ES-I3 (cell line): Measurements from ENCODE around the gene ILF2.
"Not testable (repeated sequence)": the region's sequence is repeated elsewhere in the genome, so short reads cannot be mapped to it uniquely, and the experiment has no call there.

Experiments used
- H3K36me3 ChIP-seq: 2 replicates; pipeline ENCODE4 v1.6.1; 2013; ENCODE audit warnings: mild to moderate bottlenecking, low read length, control low read depth, moderate library complexity; ENCODE audit not compliant: insufficient read depth
- H3K4me1 ChIP-seq: 2 replicates; pipeline ENCODE4 v1.6.1; 2013; ENCODE audit warnings: mild to moderate bottlenecking, control low read depth, low read length; ENCODE audit not compliant: insufficient read depth
- H3K9ac ChIP-seq: 2 replicates; pipeline ENCODE4 v1.6.1; 2013; ENCODE audit warnings: low read depth, mild to moderate bottlenecking, low read length, moderate library complexity
- H3K9me3 ChIP-seq: 2 replicates; pipeline ENCODE4 v1.6.1; 2013; ENCODE audit warnings: mild to moderate bottlenecking, low read length, moderate library complexity; ENCODE audit not compliant: control insufficient read depth, insufficient read depth

The ILF2 gene

DNA sequence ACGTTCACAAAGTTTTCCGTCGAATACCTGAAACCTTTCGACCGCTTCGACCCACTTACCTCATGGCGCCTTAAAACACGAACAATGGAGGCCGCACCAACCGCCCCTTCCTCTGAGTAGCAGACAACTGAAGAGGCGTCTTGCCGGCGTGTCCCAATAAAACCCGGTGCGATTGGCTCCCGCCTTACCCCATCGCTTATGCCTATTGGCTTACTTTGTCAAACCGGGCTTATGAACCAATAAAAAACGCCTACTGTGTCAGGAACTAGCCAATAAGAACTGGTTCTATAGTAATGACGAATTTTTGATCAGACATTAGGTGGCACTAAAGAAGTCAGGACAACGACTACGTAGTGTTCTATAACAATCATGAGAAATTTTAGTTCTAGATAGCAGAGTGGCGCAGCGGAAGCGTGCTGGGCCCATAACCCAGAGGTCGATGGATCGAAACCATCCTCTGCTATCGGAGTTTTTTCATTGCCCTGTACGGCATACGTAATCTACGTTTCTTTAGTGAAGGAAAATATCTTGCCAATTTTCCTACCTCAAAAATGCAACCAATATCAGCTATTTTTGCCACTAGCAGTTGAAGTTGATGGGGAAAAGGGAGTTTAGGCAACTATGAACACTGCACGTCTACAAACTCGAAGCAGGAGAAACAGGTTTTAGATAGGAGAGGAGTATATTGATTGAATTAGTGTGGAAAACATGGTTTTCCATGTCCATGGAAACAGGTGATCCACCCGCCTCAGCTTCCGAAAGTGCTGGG is at the start of gene ILF2:
Gene ILF2 (minus strand): TSS at position 135 of the 769 bp plus-strand sequence. CDS start 71 bp downstream, at position 64.
- H3K4me1 ChIP-seq, result no peaks in the 10 kb centered on the region
- no peaks in the 10 kb centered on the region for H3K9me3 ChIP-seq
- peaks cover 27% of the 10 kb centered on the region for H3K36me3 ChIP-seq
- peak within 1 kb of the TSS; percentile 98 for H3K9ac ChIP-seq

DNA sequence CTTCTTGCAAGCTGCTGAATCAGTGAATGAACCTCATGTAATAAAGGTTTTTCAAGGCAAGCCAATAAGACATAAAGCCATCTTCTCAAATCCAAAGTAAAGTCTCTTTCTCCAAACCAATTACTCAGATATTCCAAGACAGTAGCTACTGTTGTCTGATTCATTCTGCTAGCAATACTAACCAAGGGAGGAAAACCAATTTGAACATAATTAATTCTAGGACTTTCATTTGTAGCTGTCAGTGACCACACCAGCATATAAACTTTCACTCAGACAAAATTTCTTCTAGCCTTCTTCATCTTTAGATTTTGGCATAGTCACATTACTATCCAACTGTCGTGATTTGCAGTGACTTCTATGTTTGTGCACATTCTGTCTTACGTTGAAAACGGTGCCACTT is 46.5 kb upstream of the ILF2 start:
- Histone ChIP-seq H3K9me3 (no peaks in the 10 kb centered on the region), H3K36me3 (no peaks in the 10 kb centered on the region), H3K4me1 (no peaks in the 10 kb centered on the region), H3K9ac (no peak overlapping the region)

DNA sequence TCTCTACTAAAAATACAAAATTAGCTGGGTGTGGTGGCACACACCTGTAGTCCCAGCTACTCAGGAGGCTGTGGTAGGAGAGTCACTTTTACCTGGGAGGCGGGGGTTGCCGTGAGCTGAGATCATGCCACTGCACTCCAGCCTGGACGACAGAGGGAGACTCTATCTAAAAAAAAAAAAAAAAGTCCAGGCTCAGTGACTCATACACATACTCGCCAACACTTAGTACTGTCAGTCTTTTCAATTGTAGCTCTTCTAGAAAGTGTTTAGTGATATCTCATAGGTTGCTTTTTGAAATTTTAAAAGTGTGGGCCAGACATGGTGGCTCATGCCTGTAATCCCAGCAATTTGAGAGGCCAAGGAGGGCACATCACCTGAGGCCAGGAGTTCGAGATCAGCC is 45.4 kb upstream of the ILF2 start:
- not testable (repeated sequence) for H3K36me3 ChIP-seq, H3K9me3 ChIP-seq, H3K9ac ChIP-seq, H3K4me1 ChIP-seq

DNA sequence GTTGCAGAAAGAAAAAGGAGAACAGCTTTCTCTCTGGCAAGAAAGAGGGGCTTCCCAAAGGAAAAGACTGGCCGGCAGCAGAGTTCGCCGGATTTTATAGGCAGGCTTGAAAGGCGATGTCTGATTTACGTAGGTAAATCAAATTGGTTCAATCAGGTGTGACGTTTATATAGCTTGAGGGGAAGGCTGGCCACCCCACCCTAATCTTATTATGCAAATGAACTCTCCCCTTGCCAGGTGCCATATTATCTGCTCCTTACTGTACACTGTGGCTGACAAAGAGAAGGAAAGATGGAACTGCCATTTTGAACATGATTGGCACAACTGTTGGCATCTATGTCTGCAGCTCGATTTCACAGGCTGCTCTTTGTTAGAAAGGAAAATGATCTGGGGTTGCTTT is 40.2 kb upstream of the ILF2 start:
- H3K36me3 ChIP-seq, result no peaks in the 10 kb centered on the region

DNA sequence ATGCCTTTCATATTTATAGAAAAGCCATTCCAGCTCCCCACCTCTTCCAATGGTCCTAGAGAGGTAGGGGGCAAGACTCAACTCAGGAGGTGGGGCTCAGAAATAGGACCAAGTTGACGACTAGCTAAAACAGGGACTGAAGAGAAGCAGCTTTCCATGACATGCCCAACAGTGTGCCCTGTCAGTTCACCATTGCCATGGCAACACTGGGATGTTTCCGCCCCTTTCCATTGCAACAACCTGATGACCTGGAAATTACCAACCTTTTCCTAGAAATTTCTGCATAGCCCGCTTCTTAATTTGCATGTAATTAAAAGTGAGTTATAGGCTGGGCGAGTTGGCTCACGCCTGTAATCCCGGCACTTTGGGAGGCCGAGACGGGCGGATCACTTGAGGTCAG is 34.7 kb upstream of the ILF2 start:
- no peaks in the 10 kb centered on the region for H3K36me3 ChIP-seq
- no peaks in the 10 kb centered on the region for H3K9me3 ChIP-seq
- no peak overlapping the region for H3K9ac ChIP-seq
- no peaks in the 10 kb centered on the region; the same call in 1 of the 2 replicates for H3K4me1 ChIP-seq

More for the DNA sequence above, 40.2 kb upstream of the ILF2 start:
- Histone ChIP-seq H3K9ac (no peak overlapping the region), H3K9me3 (no peaks in the 10 kb centered on the region), H3K4me1 (no peaks in the 10 kb centered on the region; the same call in 1 of the 2 replicates)

DNA sequence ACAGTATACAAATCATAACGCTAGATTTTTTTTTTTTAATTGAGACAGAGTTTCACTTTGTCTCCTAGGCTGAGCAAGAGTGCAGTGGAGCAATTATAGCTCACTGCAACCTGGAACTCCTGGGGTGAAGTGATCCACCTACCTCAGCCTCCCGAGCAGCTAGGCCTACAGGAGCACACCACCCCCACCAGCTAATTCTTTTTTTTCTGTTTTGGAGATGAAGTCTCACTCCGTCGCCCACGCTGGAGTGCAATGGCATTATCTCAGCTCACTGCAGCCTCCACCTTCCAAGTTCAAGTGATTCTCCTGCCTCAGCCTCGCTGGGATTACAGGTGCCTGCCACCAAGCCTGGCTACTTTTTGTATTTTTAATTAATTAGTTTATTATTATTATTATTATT is 29.0 kb upstream of the ILF2 start:
- no peak overlapping the region for H3K9ac ChIP-seq
- H3K4me1 ChIP-seq, result peaks cover 22% of the 10 kb centered on the region
- no peaks in the 10 kb centered on the region for H3K9me3 ChIP-seq
- H3K36me3 ChIP-seq, result no peaks in the 10 kb centered on the region

DNA sequence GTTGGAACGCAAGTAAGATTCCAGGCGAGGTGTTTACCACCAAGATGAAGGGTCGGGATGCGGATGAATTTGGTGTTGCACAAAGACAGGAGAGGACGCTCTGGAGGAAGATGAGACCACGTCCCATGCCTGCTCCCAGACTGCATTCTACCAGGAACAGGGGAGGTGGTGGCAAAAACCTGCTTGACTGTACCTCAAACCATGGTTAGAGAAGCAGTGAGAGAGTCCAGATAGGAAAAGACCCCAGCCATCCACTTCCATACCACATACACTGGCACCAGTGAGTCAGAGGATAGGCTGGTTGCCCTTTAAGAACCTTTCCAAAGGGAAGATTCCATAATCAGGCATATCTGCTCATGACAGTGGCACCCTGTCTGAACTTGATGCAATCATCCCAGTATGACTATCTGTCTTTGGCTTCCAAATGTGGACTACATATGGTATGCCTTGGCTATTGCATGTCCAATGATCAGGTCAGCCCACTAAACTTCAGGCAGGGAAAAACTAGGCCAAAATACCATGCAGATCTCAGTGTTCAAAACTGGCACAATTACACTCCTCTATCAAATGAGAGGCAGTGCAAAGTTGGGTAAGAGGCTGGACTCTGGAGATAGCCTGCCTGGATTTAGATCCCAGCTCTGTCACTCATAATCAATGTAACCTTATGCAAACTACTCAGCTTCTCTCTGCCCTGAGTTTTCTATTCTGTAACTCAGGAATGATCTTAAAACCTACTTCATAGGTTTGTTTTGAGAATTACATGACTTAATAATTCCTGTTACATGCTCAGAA is 28.3 kb upstream of the ILF2 start:
- H3K9me3 ChIP-seq, result no peaks in the 10 kb centered on the region
- no peaks in the 10 kb centered on the region for H3K36me3 ChIP-seq
- H3K9ac ChIP-seq, result no peak overlapping the region
- H3K4me1 ChIP-seq, result peaks cover 22% of the 10 kb centered on the region

DNA sequence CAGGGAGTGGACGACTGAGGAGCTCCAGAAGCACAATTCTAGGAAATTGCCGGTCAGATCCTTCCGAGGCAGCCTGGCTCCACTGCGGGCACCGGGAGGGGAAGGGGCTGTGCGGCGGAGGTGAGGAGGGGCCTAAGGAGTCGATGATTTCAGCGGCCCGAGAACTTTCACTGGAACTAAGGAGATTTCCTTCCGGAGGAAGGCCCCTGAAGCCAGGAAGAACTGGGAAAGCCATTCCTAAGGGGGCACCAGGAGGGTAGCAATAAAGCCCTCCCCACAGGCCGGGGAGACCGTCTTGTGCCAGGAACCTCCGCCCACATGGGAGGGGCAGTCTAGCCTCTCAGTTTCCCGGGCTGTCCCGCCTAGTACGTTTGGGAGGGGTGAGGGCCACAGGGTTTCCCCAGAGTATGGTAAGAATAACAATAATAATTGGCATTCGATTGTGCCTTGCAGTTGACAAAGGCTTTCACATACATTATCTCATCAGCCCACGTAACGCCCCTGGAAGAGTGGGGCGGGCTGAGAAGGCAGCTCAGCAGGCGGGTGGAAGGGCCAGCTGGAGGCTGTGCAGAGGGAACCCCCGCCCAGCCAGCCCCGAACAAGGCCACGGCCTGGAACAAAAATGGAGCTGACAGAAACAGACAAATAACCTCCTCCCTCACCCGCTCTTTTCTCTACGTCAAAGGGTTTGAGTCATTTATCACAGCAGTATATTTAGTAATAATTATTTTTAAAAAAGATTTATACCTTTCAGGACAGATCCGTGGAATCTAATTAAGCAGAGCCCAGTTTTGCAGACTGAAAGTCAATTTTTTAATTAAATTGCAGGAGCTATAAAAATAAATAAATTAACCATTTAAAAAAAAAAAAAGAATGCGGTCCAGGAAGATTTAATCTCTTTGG is 27.5 kb upstream of the ILF2 start:
- Histone ChIP-seq H3K4me1 (peaks cover 22% of the 10 kb centered on the region), H3K36me3 (no peaks in the 10 kb centered on the region), H3K9me3 (no peaks in the 10 kb centered on the region), H3K9ac (peak overlapping the region; percentile 34)

DNA sequence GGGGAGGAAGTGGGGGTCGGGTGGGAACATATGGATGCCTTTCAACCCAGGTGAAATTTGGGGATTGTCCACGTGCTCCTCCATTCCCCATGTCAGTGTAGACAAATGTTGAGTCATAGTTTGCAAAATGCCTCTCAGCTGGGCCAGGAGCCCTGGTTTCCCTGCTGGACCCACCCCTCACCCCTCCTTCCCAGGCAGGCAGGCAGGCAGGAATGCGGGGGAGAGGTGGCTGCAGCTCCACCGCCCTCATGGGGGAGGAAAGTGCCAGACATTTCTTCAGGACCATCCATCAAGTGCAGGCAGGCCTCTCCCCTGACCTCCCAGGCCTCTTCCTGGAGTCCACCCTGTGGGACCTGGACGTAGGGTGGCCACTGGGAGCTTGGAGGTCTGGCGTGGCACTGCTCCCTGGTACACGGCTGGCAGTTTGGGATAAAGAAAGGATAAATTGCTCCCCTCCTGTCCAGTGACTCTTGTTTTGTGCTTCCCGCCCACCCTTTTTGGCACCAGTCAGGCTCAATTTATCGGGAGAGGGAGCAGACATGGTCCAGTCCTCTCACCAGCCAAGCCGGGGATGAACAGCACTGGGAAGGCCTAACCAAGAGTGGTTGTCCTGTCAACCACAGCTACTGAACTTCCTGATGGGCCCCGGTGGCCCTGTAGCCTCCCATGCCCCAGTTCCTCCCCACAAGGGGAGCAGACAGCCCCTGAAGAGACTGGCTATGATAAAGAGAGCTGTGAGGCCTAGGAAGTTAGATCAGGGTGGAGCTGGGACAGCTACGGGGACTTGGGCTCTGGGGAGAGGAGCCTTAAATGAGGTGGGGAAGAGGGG is 26.6 kb upstream of the ILF2 start:
- H3K4me1 ChIP-seq, result peaks cover 22% of the 10 kb centered on the region
- H3K9me3 ChIP-seq, result no peaks in the 10 kb centered on the region
- H3K36me3 ChIP-seq, result no peaks in the 10 kb centered on the region
- H3K9ac ChIP-seq, result peak overlapping the region; percentile 34

DNA sequence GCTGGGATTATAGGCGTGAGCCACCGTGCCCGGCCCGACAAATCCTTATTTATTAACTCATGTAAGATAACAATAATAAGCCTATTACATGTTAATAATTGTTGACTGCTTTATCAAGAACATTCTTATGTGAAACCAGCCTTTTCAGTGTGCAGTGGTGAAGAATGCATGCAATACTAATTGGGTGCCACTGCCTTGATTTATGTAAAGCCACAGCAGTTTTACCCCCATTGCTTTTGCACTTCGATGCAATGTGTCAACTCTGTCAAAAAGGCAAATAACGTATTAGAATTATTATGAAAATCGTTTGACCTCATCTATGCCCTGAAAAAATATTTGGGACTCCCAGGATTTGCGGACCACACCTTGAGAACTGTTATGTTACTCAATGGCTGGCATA is 25.9 kb upstream of the ILF2 start:
- Histone ChIP-seq H3K9me3 (no peaks in the 10 kb centered on the region), H3K4me1 (peaks cover 22% of the 10 kb centered on the region), H3K9ac (no peak overlapping the region; the same call in 1 of the 2 replicates), H3K36me3 (no peaks in the 10 kb centered on the region)

DNA sequence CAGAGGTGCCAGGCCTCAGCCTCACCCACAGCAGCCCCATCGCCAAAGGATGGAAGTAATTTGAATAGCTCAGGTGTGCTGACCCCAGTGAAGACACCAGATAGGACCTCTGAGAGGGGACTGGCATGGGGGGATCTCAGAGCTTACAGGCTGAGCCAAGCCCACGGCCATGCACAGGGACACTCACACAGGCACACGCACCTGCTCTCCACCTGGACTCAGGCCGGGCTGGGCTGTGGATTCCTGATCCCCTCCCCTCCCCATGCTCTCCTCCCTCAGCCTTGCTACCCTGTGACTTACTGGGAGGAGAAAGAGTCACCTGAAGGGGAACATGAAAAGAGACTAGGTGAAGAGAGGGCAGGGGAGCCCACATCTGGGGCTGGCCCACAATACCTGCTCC is 22.7 kb upstream of the ILF2 start:
- Histone ChIP-seq H3K4me1 (peaks cover 15% of the 10 kb centered on the region), H3K9ac (no peak overlapping the region), H3K9me3 (no peaks in the 10 kb centered on the region), H3K36me3 (no peaks in the 10 kb centered on the region)

DNA sequence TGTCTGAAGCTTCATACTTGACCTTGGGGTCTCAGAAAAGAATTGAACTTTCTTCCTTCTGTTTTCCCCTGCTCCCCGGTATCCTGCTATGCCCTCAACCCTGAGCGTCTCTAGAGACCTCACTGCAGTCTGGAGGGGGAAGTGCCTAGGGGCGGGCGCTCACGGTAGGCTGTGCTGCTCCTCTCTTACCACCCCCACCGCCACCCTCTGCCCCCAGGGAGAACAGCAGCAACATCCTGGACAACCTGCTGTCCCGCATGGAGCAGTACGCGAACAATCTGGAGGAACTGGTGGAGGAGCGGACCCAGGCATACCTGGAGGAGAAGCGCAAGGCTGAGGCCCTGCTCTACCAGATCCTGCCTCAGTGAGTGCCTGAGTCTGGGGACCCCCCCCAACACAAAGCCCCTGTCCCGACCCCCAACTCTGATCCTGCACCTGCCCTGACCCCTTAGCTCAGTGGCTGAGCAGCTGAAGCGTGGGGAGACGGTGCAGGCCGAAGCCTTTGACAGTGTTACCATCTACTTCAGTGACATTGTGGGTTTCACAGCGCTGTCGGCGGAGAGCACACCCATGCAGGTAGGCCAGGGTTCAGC is 18.0 kb upstream of the ILF2 start:
- peaks cover 8% of the 10 kb centered on the region; the same call in 1 of the 2 replicates for H3K4me1 ChIP-seq
- no peaks in the 10 kb centered on the region for H3K9me3 ChIP-seq
- H3K36me3 ChIP-seq, result no peaks in the 10 kb centered on the region
- no peak overlapping the region for H3K9ac ChIP-seq

DNA sequence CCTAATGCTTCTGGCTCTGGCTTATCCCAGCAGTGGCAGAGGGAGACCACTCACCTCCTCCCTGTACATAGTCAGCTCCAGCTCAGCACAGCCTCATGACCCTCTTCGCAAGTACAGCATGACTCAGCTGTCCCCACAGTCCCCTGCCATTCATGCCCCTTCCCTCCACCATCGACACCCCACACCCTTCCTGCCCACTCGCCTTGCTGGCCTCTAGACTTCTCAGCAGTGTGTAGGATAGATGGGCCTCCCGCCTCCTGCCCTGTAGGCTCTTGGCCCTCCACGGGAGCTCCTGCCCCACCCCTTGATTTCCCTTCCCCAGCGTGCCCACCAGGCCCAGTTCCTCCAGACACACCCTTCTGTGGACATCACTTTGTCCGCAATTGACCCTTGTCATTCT is 17.5 kb upstream of the ILF2 start:
- Histone ChIP-seq H3K9me3 (no peaks in the 10 kb centered on the region), H3K4me1 (peaks cover 8% of the 10 kb centered on the region; the same call in 1 of the 2 replicates), H3K36me3 (no peaks in the 10 kb centered on the region), H3K9ac (no peak overlapping the region)
